ENCODE data around the gene ANXA5. TPM values are rescaled to one million over a fixed set of nuclear protein-coding genes. Genes with fewer than 3 reads are reported as not detected.

ANXA5 gene
- total RNA-seq, 1 experiment from 2014 or later: 222 TPM

DNA sequence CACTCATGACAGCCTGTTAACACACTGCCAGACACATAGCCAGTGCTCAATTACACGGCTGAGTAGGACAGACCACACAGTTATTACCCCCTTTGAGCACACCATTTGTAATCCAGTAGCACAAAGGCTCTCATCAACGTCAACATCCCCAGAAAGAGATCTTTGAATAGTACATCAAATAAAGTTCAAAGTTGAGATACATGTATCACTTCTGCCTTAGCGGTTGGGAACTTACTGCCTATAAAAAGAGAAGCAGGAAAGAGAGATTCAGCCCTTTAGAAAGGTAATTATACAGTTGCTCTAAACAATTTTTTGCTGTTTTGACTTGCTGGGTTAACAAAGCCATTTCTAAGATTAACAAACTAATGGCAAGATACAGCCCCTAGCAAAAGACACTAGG lies 16.2 kb downstream of the ANXA5 start:
- Histone ChIP-seq H3K4me3 (ENCODE audit: low read depth in 2 of 2, low read length in 2 of 2) (no peak overlapping the region), H3K36me3 (ENCODE audit: control insufficient read depth, insufficient read depth, low read length) (peaks cover 53% of the 10 kb centered on the region), H3K27ac (ENCODE audit: low read length) (no peak overlapping the region), H3K9me3 (ENCODE audit: control insufficient read depth, insufficient read depth, low read depth, low read length) (no peaks in the 10 kb centered on the region), H3K4me1 (ENCODE audit: control insufficient read depth, insufficient read depth, low read length) (no peaks in the 10 kb centered on the region), H3K27me3 (ENCODE audit: control insufficient read depth, insufficient read depth, low read length) (no peaks in the 10 kb centered on the region)
- CTCF ChIA-PET: no interaction called here
- POLR2A ChIA-PET: no interaction called here
- no TSS peak for BruUV-seq (replicated peaks)
- intact Hi-C loops (cut with micrococcal nuclease; ENCODE audit: unreplicated experiment) (no loop called here), in situ Hi-C loops (cut with HindIII; ENCODE audit: low pct_unique_long_range_greater_than_20kb, low sequenced_read_pairs) (no loop called here)
- DNase-seq (ENCODE audit: low read depth, low spot score): no peak
- ATAC-seq: no peak
- TF ChIP-seq, protein P1, sequence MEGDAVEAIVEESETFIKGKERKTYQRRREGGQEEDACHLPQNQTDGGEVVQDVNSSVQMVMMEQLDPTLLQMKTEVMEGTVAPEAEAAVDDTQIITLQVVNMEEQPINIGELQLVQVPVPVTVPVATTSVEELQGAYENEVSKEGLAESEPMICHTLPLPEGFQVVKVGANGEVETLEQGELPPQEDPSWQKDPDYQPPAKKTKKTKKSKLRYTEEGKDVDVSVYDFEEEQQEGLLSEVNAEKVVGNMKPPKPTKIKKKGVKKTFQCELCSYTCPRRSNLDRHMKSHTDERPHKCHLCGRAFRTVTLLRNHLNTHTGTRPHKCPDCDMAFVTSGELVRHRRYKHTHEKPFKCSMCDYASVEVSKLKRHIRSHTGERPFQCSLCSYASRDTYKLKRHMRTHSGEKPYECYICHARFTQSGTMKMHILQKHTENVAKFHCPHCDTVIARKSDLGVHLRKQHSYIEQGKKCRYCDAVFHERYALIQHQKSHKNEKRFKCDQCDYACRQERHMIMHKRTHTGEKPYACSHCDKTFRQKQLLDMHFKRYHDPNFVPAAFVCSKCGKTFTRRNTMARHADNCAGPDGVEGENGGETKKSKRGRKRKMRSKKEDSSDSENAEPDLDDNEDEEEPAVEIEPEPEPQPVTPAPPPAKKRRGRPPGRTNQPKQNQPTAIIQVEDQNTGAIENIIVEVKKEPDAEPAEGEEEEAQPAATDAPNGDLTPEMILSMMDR (IDR thresholded peaks at IDR 0.05): no peak
- no peak for TF ChIP-seq SIN3A (IDR thresholded peaks at IDR 0.05; ENCODE audit: borderline replicate concordance, insufficient read depth, low read depth, low read length)
- TF ChIP-seq, protein P2, sequence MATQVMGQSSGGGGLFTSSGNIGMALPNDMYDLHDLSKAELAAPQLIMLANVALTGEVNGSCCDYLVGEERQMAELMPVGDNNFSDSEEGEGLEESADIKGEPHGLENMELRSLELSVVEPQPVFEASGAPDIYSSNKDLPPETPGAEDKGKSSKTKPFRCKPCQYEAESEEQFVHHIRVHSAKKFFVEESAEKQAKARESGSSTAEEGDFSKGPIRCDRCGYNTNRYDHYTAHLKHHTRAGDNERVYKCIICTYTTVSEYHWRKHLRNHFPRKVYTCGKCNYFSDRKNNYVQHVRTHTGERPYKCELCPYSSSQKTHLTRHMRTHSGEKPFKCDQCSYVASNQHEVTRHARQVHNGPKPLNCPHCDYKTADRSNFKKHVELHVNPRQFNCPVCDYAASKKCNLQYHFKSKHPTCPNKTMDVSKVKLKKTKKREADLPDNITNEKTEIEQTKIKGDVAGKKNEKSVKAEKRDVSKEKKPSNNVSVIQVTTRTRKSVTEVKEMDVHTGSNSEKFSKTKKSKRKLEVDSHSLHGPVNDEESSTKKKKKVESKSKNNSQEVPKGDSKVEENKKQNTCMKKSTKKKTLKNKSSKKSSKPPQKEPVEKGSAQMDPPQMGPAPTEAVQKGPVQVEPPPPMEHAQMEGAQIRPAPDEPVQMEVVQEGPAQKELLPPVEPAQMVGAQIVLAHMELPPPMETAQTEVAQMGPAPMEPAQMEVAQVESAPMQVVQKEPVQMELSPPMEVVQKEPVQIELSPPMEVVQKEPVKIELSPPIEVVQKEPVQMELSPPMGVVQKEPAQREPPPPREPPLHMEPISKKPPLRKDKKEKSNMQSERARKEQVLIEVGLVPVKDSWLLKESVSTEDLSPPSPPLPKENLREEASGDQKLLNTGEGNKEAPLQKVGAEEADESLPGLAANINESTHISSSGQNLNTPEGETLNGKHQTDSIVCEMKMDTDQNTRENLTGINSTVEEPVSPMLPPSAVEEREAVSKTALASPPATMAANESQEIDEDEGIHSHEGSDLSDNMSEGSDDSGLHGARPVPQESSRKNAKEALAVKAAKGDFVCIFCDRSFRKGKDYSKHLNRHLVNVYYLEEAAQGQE (IDR thresholded peaks at IDR 0.05; ENCODE audit: insufficient read depth in 1 of 2, low read depth in 2 of 2, low read length in 1 of 2): no peak
- no peak for TF ChIP-seq POLR2AphosphoS5 (IDR thresholded peaks at IDR 0.05; ENCODE audit: low read depth, low read length)
- TF ChIP-seq TCF7L2 (IDR thresholded peaks at IDR 0.05; ENCODE audit: low read depth, low read length): no peak

DNA sequence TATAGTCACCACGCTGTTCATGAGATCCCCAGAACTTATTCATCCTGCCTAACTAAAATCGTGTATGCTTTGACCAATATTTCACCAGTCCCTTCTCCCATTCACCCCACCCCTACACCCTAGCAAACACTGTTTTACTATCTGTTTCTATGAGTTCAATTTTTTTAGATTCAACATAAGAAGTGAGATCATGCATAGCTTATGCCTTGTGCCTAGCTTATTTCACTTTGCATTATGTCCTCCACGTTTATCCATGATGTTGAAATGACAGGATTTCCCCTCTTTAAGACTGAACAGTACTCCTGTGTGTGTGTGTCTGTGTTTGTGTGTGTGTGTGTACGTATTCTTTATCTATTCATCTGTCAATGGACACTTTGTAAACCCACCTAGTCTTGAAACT lies 16.8 kb downstream of the ANXA5 start:
- BruUV-seq (replicated peaks): no TSS peak
- ChIA-PET POLR2A (no interaction called here), CTCF (no interaction called here)
- no peaks in the 10 kb centered on the region for H3K9me3 ChIP-seq (ENCODE audit: control insufficient read depth, insufficient read depth, low read depth, low read length)
- H3K4me1 ChIP-seq (ENCODE audit: control insufficient read depth, insufficient read depth, low read length): no peaks in the 10 kb centered on the region
- ATAC-seq (no peak), DNase-seq (ENCODE audit: low read depth, low spot score) (no peak)
- TF ChIP-seq, protein P2 (IDR thresholded peaks at IDR 0.05; ENCODE audit: insufficient read depth in 1 of 2, low read depth in 2 of 2, low read length in 1 of 2): no peak
- TF ChIP-seq, protein P1 (IDR thresholded peaks at IDR 0.05): no peak
- TF ChIP-seq POLR2AphosphoS5 (IDR thresholded peaks at IDR 0.05; ENCODE audit: low read depth, low read length): no peak
- no peak overlapping the region for H3K27ac ChIP-seq (ENCODE audit: low read length)
- peaks cover 51% of the 10 kb centered on the region for H3K36me3 ChIP-seq (ENCODE audit: control insufficient read depth, insufficient read depth, low read length)
- intact Hi-C loops (cut with micrococcal nuclease; ENCODE audit: unreplicated experiment): no loop called here
- no peak overlapping the region for H3K4me3 ChIP-seq (ENCODE audit: low read depth in 2 of 2, low read length in 2 of 2)
- no peaks in the 10 kb centered on the region for H3K27me3 ChIP-seq (ENCODE audit: control insufficient read depth, insufficient read depth, low read length)
- in situ Hi-C loops (cut with HindIII; ENCODE audit: low pct_unique_long_range_greater_than_20kb, low sequenced_read_pairs): no loop called here
